Fibroblast of villous mesenchyme (primary cell): ENCODE results near the gene MVB12B. TPM values are rescaled to one million over a fixed set of nuclear protein-coding genes. Genes with fewer than 3 reads are reported as not detected.

ENCODE experiments used
- DNase-seq: peaks from one replicate; pipeline ENCODE4 v3.0.0-alpha.2; 2010; ENCODE audit warnings: low read depth
- H3K4me3 ChIP-seq: 2 replicates; pipeline ENCODE4 v1.5.1; 2011; ENCODE audit warnings: low read depth, mild to moderate bottlenecking, low read length
- total RNA-seq: library from RNA; depleted of rRNA; stranded (reverse); fragments of >200 nt; gene quantifications from 2 replicates; pipeline ENCODE4 v1.2.3, GENCODE V29; 2012
- TF ChIP-seq, protein P1 (sequence below): IDR thresholded peaks from 2 replicates; pipeline ENCODE4 v1.5.1; 2012; ENCODE audit warnings: low read depth, mild to moderate bottlenecking, low read length; ENCODE audit not compliant: insufficient read depth

MVB12B gene
- total RNA-seq, 1 donor: 3.5 TPM

DNA sequence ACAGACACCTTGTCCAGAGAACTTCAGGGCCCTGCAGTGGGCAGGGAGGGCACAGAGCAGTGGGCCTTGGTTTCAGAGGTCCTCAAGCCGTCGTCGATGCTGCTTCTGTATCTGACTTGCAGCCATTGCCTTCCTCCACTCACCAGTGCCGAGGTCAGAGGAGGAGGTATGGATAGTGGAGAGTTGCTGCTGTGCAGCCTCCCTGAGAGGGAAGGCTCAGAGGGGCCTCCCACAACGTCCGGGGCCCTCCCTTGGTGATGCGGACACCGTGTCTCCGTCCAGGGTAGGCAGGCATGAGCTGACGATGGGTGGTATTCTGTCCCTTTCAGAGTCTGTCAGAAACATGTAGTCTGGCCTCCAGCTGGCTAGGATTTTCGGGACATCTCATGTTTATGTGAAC lies 73.9 kb downstream of the MVB12B start:
- DNase-seq: no peak
- no peak overlapping the region for H3K4me3 ChIP-seq
- TF ChIP-seq, protein P1, sequence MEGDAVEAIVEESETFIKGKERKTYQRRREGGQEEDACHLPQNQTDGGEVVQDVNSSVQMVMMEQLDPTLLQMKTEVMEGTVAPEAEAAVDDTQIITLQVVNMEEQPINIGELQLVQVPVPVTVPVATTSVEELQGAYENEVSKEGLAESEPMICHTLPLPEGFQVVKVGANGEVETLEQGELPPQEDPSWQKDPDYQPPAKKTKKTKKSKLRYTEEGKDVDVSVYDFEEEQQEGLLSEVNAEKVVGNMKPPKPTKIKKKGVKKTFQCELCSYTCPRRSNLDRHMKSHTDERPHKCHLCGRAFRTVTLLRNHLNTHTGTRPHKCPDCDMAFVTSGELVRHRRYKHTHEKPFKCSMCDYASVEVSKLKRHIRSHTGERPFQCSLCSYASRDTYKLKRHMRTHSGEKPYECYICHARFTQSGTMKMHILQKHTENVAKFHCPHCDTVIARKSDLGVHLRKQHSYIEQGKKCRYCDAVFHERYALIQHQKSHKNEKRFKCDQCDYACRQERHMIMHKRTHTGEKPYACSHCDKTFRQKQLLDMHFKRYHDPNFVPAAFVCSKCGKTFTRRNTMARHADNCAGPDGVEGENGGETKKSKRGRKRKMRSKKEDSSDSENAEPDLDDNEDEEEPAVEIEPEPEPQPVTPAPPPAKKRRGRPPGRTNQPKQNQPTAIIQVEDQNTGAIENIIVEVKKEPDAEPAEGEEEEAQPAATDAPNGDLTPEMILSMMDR: no peak

DNA sequence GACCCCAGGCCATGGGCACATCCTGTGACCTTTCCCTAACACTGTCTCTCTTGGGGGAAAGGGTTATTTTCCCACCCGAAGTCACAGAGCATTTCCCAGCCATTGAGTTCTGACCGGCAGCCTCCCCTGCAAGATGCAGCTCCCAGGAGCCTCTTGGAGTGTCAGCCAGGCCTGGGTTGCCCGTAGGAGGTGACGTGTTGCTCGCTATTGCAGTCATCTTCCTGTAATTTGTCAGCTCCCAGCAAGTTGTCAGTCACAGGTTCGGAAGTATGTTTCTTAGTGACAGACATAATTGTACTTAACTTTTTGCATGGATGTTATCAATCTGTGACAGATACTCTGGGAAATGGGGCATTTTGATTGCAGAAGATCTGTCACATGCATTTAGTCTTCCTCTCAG lies 74.5 kb downstream of the MVB12B start:
- DNase-seq: no peak
- TF ChIP-seq, protein P1: no peak
- H3K4me3 ChIP-seq: no peak overlapping the region

DNA sequence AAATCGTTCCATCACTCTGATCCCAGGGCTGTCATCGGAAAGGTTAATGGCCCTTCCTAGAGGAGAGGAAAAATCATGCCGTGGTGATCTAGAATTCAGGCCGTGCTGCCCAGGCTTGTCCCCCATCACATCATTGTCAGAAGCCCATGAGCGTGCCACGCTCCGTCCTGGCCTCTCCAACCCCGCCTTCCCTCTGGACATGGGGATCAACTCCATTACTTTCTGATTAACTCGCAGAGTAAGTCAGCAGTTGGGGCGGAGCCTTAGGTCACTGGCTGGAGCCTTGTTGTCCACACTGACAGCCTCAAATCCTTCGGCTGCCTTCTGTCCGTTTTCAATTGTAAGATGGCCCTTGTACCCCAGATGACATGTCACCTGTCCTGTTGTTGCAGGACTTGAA lies 75.0 kb downstream of the MVB12B start:
- TF ChIP-seq, protein P1: no peak
- no peak for DNase-seq
- no peak overlapping the region for H3K4me3 ChIP-seq

- TF ChIP-seq, protein P1: no peak
- H3K4me3 ChIP-seq: no peak overlapping the region
- DNase-seq: no peak
Observed at GRCh38 chr9:126403397-126403796, 76.8 kb downstream of the MVB12B start.

GRCh38 chr9:126404459-126404858 lies 77.8 kb downstream of the MVB12B start:
- no peak for DNase-seq
- H3K4me3 ChIP-seq: no peak overlapping the region
- TF ChIP-seq, protein P1: no peak

GRCh38 chr9:126406075-126406667 lies 79.5 kb downstream of the MVB12B start:
- TF ChIP-seq, protein P1: no peak
- H3K4me3 ChIP-seq: no peak overlapping the region
- DNase-seq: no peak
